ENCODE data around the gene WDR18. TPM values are rescaled to one million over a fixed set of nuclear protein-coding genes. Genes with fewer than 3 reads are reported as not detected.
"Not testable (repeated sequence)": the region's sequence is repeated elsewhere in the genome, so short reads cannot be mapped to it uniquely, and the experiment has no call there.

The WDR18 gene
- polyA plus RNA-seq, 1 donor = 23.5 TPM

GRCh38 chr19:950352-951066, 33.6 kb upstream of the WDR18 start:
- no peak for DNase-seq (ENCODE audit: low read depth)

- no peak for DNase-seq (ENCODE audit: low read depth)
Observed at GRCh38 chr19:952049-952679, 32.0 kb upstream of the WDR18 start.

- DNase-seq (ENCODE audit: low read depth) = no peak
Observed at GRCh38 chr19:952680-953444, 31.3 kb upstream of the WDR18 start.

GRCh38 chr19:953445-954271, 30.5 kb upstream of the WDR18 start:
- no peak for DNase-seq (ENCODE audit: low read depth)

GRCh38 chr19:954272-954671, 29.9 kb upstream of the WDR18 start:
- DNase-seq (ENCODE audit: low read depth) = no peak

GRCh38 chr19:954672-955494, 29.3 kb upstream of the WDR18 start:
- no peak for DNase-seq (ENCODE audit: low read depth)

- no peak for DNase-seq (ENCODE audit: low read depth)
Observed at GRCh38 chr19:955803-956765, 28.1 kb upstream of the WDR18 start.

- DNase-seq (ENCODE audit: low read depth) = no peak
Observed at GRCh38 chr19:956766-957440, 27.2 kb upstream of the WDR18 start.

- not testable (repeated sequence) for DNase-seq (ENCODE audit: low read depth)
Observed at GRCh38 chr19:957578-957977, 26.6 kb upstream of the WDR18 start.

GRCh38 chr19:958967-959855, 24.9 kb upstream of the WDR18 start:
- no peak for DNase-seq (ENCODE audit: low read depth)

GRCh38 chr19:960020-960419, 24.1 kb upstream of the WDR18 start:
- DNase-seq (ENCODE audit: low read depth) = no peak

GRCh38 chr19:960601-960938, 23.6 kb upstream of the WDR18 start:
- no peak for DNase-seq (ENCODE audit: low read depth)

GRCh38 chr19:961866-962620, 22.1 kb upstream of the WDR18 start:
- no peak for DNase-seq (ENCODE audit: low read depth)

- no peak for DNase-seq (ENCODE audit: low read depth)
Observed at GRCh38 chr19:962683-963400, 21.3 kb upstream of the WDR18 start.

- no peak for DNase-seq (ENCODE audit: low read depth)
Observed at GRCh38 chr19:963486-963951, 20.6 kb upstream of the WDR18 start.

- DNase-seq (ENCODE audit: low read depth) = no peak
Observed at GRCh38 chr19:964116-964520, 20.0 kb upstream of the WDR18 start.

All from forelimb muscle (tissue), 1 donor.